ENCODE results near the gene ADAM8.

Gene ADAM8

GRCh38 chr10:133299738-133300137, 23.1 kb upstream of the ADAM8 start:
- Mint-ChIP-seq H3K9me3 (no peaks in the 10 kb centered on the region), H3K27ac (no peak overlapping the region), H3K4me1 (ENCODE audit: low read depth) (peaks cover 3% of the 10 kb centered on the region), H3K36me3 (ENCODE audit: low read depth) (peaks cover 37% of the 10 kb centered on the region), H3K27me3 (ENCODE audit: low read depth) (no peaks in the 10 kb centered on the region), H3K4me3 (no peak overlapping the region)
- no peak for DNase-seq (ENCODE audit: low spot score)

- DNase-seq (ENCODE audit: low spot score), result no peak
- no peak overlapping the region for H3K4me3 Mint-ChIP-seq
- no peak overlapping the region for H3K27ac Mint-ChIP-seq
- H3K36me3 Mint-ChIP-seq (ENCODE audit: low read depth), result peaks cover 42% of the 10 kb centered on the region
- no peaks in the 10 kb centered on the region for H3K27me3 Mint-ChIP-seq (ENCODE audit: low read depth)
- peaks cover 1% of the 10 kb centered on the region for H3K4me1 Mint-ChIP-seq (ENCODE audit: low read depth)
- H3K9me3 Mint-ChIP-seq, result no peaks in the 10 kb centered on the region
Measured at GRCh38 chr10:133299224-133299623, 22.6 kb upstream of the ADAM8 start.

- DNase-seq (ENCODE audit: low spot score), result no peak
- no peak overlapping the region for H3K27ac Mint-ChIP-seq
- no peaks in the 10 kb centered on the region for H3K27me3 Mint-ChIP-seq (ENCODE audit: low read depth)
- H3K4me3 Mint-ChIP-seq, result no peak overlapping the region
- peaks cover 46% of the 10 kb centered on the region for H3K36me3 Mint-ChIP-seq (ENCODE audit: low read depth)
- H3K9me3 Mint-ChIP-seq, result no peaks in the 10 kb centered on the region
- peaks cover 1% of the 10 kb centered on the region for H3K4me1 Mint-ChIP-seq (ENCODE audit: low read depth)
Measured at GRCh38 chr10:133298466-133298865, 21.8 kb upstream of the ADAM8 start.

- Mint-ChIP-seq H3K9me3 (no peaks in the 10 kb centered on the region), H3K36me3 (ENCODE audit: low read depth) (peaks cover 48% of the 10 kb centered on the region), H3K27me3 (ENCODE audit: low read depth) (no peaks in the 10 kb centered on the region), H3K27ac (no peak overlapping the region), H3K4me1 (ENCODE audit: low read depth) (peaks cover 1% of the 10 kb centered on the region), H3K4me3 (no peak overlapping the region)
- no peak for DNase-seq (ENCODE audit: low spot score)
Measured at GRCh38 chr10:133297504-133297903, 20.8 kb upstream of the ADAM8 start.

GRCh38 chr10:133295426-133296320, 19.0 kb upstream of the ADAM8 start:
- Mint-ChIP-seq H3K27me3 (ENCODE audit: low read depth) (no peaks in the 10 kb centered on the region), H3K4me3 (no peak overlapping the region), H3K27ac (no peak overlapping the region), H3K36me3 (ENCODE audit: low read depth) (peaks cover 46% of the 10 kb centered on the region), H3K4me1 (ENCODE audit: low read depth) (peaks cover 1% of the 10 kb centered on the region), H3K9me3 (no peaks in the 10 kb centered on the region)
- DNase-seq (ENCODE audit: low spot score), result no peak

GRCh38 chr10:133294189-133294588, 17.5 kb upstream of the ADAM8 start:
- Mint-ChIP-seq H3K36me3 (ENCODE audit: low read depth) (peaks cover 40% of the 10 kb centered on the region), H3K4me1 (ENCODE audit: low read depth) (peaks cover 1% of the 10 kb centered on the region), H3K4me3 (no peak overlapping the region), H3K9me3 (no peaks in the 10 kb centered on the region), H3K27ac (no peak overlapping the region), H3K27me3 (ENCODE audit: low read depth) (no peaks in the 10 kb centered on the region)
- DNase-seq (ENCODE audit: low spot score), result no peak

- H3K4me1 Mint-ChIP-seq (ENCODE audit: low read depth), result peaks cover 1% of the 10 kb centered on the region
- no peaks in the 10 kb centered on the region for H3K9me3 Mint-ChIP-seq
- H3K4me3 Mint-ChIP-seq, result no peak overlapping the region
- H3K27me3 Mint-ChIP-seq (ENCODE audit: low read depth), result no peaks in the 10 kb centered on the region
- H3K36me3 Mint-ChIP-seq (ENCODE audit: low read depth), result peaks cover 43% of the 10 kb centered on the region
- no peak overlapping the region for H3K27ac Mint-ChIP-seq
- DNase-seq (ENCODE audit: low spot score), result no peak
Measured at GRCh38 chr10:133293810-133294119, 17.1 kb upstream of the ADAM8 start.

- no peak for DNase-seq (ENCODE audit: low spot score)
- no peaks in the 10 kb centered on the region for H3K27me3 Mint-ChIP-seq (ENCODE audit: low read depth)
- H3K27ac Mint-ChIP-seq, result no peak overlapping the region
- H3K4me3 Mint-ChIP-seq, result no peak overlapping the region
- peaks cover 42% of the 10 kb centered on the region for H3K36me3 Mint-ChIP-seq (ENCODE audit: low read depth)
- peaks cover 1% of the 10 kb centered on the region for H3K4me1 Mint-ChIP-seq (ENCODE audit: low read depth)
- no peaks in the 10 kb centered on the region for H3K9me3 Mint-ChIP-seq
Measured at GRCh38 chr10:133292919-133293809, 16.5 kb upstream of the ADAM8 start.

- DNase-seq (ENCODE audit: low spot score), result no peak
- H3K9me3 Mint-ChIP-seq, result no peaks in the 10 kb centered on the region
- no peak overlapping the region for H3K27ac Mint-ChIP-seq
- peaks cover under 1% of the 10 kb centered on the region for H3K4me1 Mint-ChIP-seq (ENCODE audit: low read depth)
- H3K36me3 Mint-ChIP-seq (ENCODE audit: low read depth), result peaks cover 47% of the 10 kb centered on the region
- no peaks in the 10 kb centered on the region for H3K27me3 Mint-ChIP-seq (ENCODE audit: low read depth)
- H3K4me3 Mint-ChIP-seq, result no peak overlapping the region
Measured at GRCh38 chr10:133289761-133290160, 13.1 kb upstream of the ADAM8 start.

GRCh38 chr10:133287832-133288500, 11.3 kb upstream of the ADAM8 start:
- H3K27ac Mint-ChIP-seq, result no peak overlapping the region
- no peaks in the 10 kb centered on the region for H3K27me3 Mint-ChIP-seq (ENCODE audit: low read depth)
- DNase-seq (ENCODE audit: low spot score), result no peak
- H3K36me3 Mint-ChIP-seq (ENCODE audit: low read depth), result peaks cover 43% of the 10 kb centered on the region
- no peaks in the 10 kb centered on the region for H3K9me3 Mint-ChIP-seq
- no peaks in the 10 kb centered on the region for H3K4me1 Mint-ChIP-seq (ENCODE audit: low read depth)
- no peak overlapping the region for H3K4me3 Mint-ChIP-seq

GRCh38 chr10:133286366-133286765, 9.7 kb upstream of the ADAM8 start:
- no peaks in the 10 kb centered on the region for H3K27me3 Mint-ChIP-seq (ENCODE audit: low read depth)
- peaks cover 49% of the 10 kb centered on the region for H3K36me3 Mint-ChIP-seq (ENCODE audit: low read depth)
- H3K9me3 Mint-ChIP-seq, result no peaks in the 10 kb centered on the region
- H3K27ac Mint-ChIP-seq, result no peak overlapping the region
- no peak for DNase-seq (ENCODE audit: low spot score)
- no peaks in the 10 kb centered on the region for H3K4me1 Mint-ChIP-seq (ENCODE audit: low read depth)
- H3K4me3 Mint-ChIP-seq, result no peak overlapping the region

GRCh38 chr10:133285217-133285616, 8.5 kb upstream of the ADAM8 start:
- H3K27ac Mint-ChIP-seq, result no peak overlapping the region
- H3K4me3 Mint-ChIP-seq, result no peak overlapping the region
- no peaks in the 10 kb centered on the region for H3K4me1 Mint-ChIP-seq (ENCODE audit: low read depth)
- H3K9me3 Mint-ChIP-seq, result no peaks in the 10 kb centered on the region
- no peaks in the 10 kb centered on the region for H3K27me3 Mint-ChIP-seq (ENCODE audit: low read depth)
- H3K36me3 Mint-ChIP-seq (ENCODE audit: low read depth), result peaks cover 44% of the 10 kb centered on the region
- DNase-seq (ENCODE audit: low spot score), result no peak

- Mint-ChIP-seq H3K27ac (no peak overlapping the region), H3K9me3 (no peaks in the 10 kb centered on the region), H3K4me3 (no peak overlapping the region), H3K36me3 (ENCODE audit: low read depth) (peaks cover 45% of the 10 kb centered on the region), H3K27me3 (ENCODE audit: low read depth) (no peaks in the 10 kb centered on the region), H3K4me1 (ENCODE audit: low read depth) (peaks cover 9% of the 10 kb centered on the region)
- DNase-seq (ENCODE audit: low spot score), result no peak
Measured at GRCh38 chr10:133283931-133284330, 7.3 kb upstream of the ADAM8 start.

- Mint-ChIP-seq H3K27ac (no peak overlapping the region), H3K4me3 (no peak overlapping the region), H3K36me3 (ENCODE audit: low read depth) (peaks cover 47% of the 10 kb centered on the region), H3K4me1 (ENCODE audit: low read depth) (peaks cover 19% of the 10 kb centered on the region), H3K9me3 (no peaks in the 10 kb centered on the region), H3K27me3 (ENCODE audit: low read depth) (no peaks in the 10 kb centered on the region)
- DNase-seq (ENCODE audit: low spot score), result no peak
Measured at GRCh38 chr10:133282846-133283390, 6.2 kb upstream of the ADAM8 start.
